ENCODE measurements around the gene DAO. TPM values are rescaled to one million over a fixed set of nuclear protein-coding genes. Genes with fewer than 3 reads are reported as not detected.
A peak's percentile ranks its signal among the peaks of the same experiment; 100 is the strongest.

Gene DAO
- total and polyA plus RNA-seq, 2 of the 4 experiments (the other 2 are of a cell fraction): not detected

DNA sequence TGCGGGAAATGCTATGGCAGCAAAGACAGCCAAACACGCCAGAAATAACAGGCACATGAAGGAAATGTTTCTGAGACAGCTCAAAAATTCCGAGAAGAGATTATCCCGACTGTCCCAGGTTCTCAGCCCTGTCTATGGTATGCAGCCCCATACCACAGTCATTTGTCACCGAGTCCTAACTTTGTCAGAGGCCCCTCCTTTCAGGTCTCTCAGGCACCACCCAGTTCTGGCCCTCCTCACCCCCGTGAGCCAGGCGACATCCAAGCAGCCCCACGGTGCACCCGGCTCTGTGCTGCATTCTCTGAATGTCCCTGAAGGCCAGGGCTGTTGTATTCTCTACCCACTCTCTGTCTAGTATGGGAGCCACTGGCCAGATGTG lies 46.5 kb upstream of the DAO start (continued):
- TF ChIP-seq, protein P1, sequence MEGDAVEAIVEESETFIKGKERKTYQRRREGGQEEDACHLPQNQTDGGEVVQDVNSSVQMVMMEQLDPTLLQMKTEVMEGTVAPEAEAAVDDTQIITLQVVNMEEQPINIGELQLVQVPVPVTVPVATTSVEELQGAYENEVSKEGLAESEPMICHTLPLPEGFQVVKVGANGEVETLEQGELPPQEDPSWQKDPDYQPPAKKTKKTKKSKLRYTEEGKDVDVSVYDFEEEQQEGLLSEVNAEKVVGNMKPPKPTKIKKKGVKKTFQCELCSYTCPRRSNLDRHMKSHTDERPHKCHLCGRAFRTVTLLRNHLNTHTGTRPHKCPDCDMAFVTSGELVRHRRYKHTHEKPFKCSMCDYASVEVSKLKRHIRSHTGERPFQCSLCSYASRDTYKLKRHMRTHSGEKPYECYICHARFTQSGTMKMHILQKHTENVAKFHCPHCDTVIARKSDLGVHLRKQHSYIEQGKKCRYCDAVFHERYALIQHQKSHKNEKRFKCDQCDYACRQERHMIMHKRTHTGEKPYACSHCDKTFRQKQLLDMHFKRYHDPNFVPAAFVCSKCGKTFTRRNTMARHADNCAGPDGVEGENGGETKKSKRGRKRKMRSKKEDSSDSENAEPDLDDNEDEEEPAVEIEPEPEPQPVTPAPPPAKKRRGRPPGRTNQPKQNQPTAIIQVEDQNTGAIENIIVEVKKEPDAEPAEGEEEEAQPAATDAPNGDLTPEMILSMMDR (conservative IDR thresholded peaks at IDR 0.05; ENCODE audit: low read depth, low read length): no peak
- TF ChIP-seq MXI1 (IDR thresholded peaks at IDR 0.05; ENCODE audit: borderline replicate concordance, low read depth, low read length): no peak

GRCh38 chr12:108833757-108834472 lies 46.0 kb upstream of the DAO start:
- Histone ChIP-seq H4K5ac (ENCODE audit: low read depth, low read length) (peak overlapping the region; percentile 81), H3K56ac (ENCODE audit: extremely low read depth, insufficient read depth, low read length) (peak overlapping the region; percentile 99), H3K9me1 (ENCODE audit: insufficient read depth, low read length) (peaks cover 43% of the 10 kb centered on the region), H2AK5ac (ENCODE audit: low read depth, low read length) (peak overlapping the region; percentile 99), H3K36me3 (ENCODE audit: control insufficient read depth, insufficient read depth, low read length) (peaks cover 39% of the 10 kb centered on the region), H3K14ac (replicated peaks; ENCODE audit: low read depth, low read length) (peak overlapping the region; percentile 97), H4K8ac (ENCODE audit: low read depth in 2 of 2, low read length in 2 of 2) (peak overlapping the region; percentile 74 to 98), H2AK9ac (replicated peaks; ENCODE audit: low read depth, low read length, poor library complexity) (peak overlapping the region; percentile 87), H3K18ac (ENCODE audit: low read depth, low read length) (peak overlapping the region; percentile 90), H3K27me3 (ENCODE audit: control insufficient read depth, insufficient read depth, low read length) (no peaks in the 10 kb centered on the region), H2BK120ac (ENCODE audit: low read depth, low read length) (peak overlapping the region; percentile 98), H2BK5ac (ENCODE audit: low read depth, low read length, poor library complexity, severe bottlenecking) (peak overlapping the region; percentile 98), H3K4ac (ENCODE audit: low read depth, low read length) (peak overlapping the region; percentile 99), H3K27ac (ENCODE audit: insufficient read depth, low read length) (peak overlapping the region; percentile 98), H2BK15ac (ENCODE audit: low read depth, low read length) (peak overlapping the region; percentile 96), H3K9ac (ENCODE audit: low read depth, low read length) (peak overlapping the region; percentile 88), H2BK20ac (ENCODE audit: low read depth, low read length) (peak overlapping the region; percentile 98), H4K91ac (ENCODE audit: insufficient read depth, low read depth, low read length) (peak overlapping the region; percentile 98), H3K4me2 (ENCODE audit: low read depth, low read length) (peak overlapping the region; percentile 67; the same call in 1 of the 2 replicates), H3K23ac (ENCODE audit: low read depth, low read length) (peak overlapping the region; percentile 97), H3K4me1 (ENCODE audit: control insufficient read depth, insufficient read depth, low read length) (peaks cover 41% of the 10 kb centered on the region), H3K9me3 (ENCODE audit: control insufficient read depth, insufficient read depth, low read length) (no peaks in the 10 kb centered on the region), H3K4me3 (ENCODE audit: insufficient read depth, low read depth, low read length) (no peak overlapping the region), H2AFZ (replicated peaks; ENCODE audit: low read length, poor library complexity) (peak overlapping the region; percentile 56), H4K20me1 (ENCODE audit: insufficient read depth, low read length) (peaks cover 3% of the 10 kb centered on the region), H3K79me1 (ENCODE audit: low read depth in 1 of 2, low read length in 2 of 2) (peaks cover 22 to 78% of the 10 kb centered on the region in 2 experiments)
- no CpG with 5 or more reads among the region's 12 CpGs for WGBS, 2 experiments (ENCODE audit: extremely low coverage in 2 of 2, insufficient read length in 1 of 2)
- TF ChIP-seq CEBPB (IDR thresholded peaks at IDR 0.05; ENCODE audit: low read depth, low read length): peak; percentile 21; the same call in 1 of the 2 replicates
- TF ChIP-seq, protein P1 (conservative IDR thresholded peaks at IDR 0.05; ENCODE audit: low read depth, low read length): no peak
- no peak for TF ChIP-seq BHLHE40 (IDR thresholded peaks at IDR 0.05; ENCODE audit: low read depth, low read length)
- in situ Hi-C loops (cut with MboI; ENCODE audit: low sequenced_read_pairs): no loop called here
- dilution Hi-C loops (cut with HindIII; ENCODE audit: low sequenced_read_pairs, unreplicated experiment): no loop called here
- BruUV-seq (replicated peaks): no TSS peak
- ChIA-PET POLR2A (ENCODE audit: unreplicated experiment) (no interaction called here), CTCF (interaction anchor here (2.8 kb wide), 1 partner anchor 17 kb away, joined by 13 read pairs; no protein-coding TSS in a partner anchor)
- intact Hi-C loops (cut with micrococcal nuclease): loop anchor here (1.0 kb wide), 1 partner anchor 20 kb away; no protein-coding TSS in a partner anchor
- DNase-seq: peak; percentile 83
- ATAC-seq (ENCODE audit: low read depth): peak; percentile 7

All from IMR-90 (cell line).